H1 (cell line): ENCODE measurements around the gene LSM11. TPM values are rescaled to one million over a fixed set of nuclear protein-coding genes. Genes with fewer than 3 reads are reported as not detected.
A peak's percentile ranks its signal among the peaks of the same experiment; 100 is the strongest.

Experiments used
- CTCF ChIA-PET: fragments of 300-600 bp; sonication (Branson Sonifier 250); formaldehyde crosslinking; loops from one replicate; lab custom pipeline; 2021; ENCODE audit not compliant: partially characterized antibody; lab: Charles Lee
- POLR2A ChIA-PET: fragments of 300-600 bp; sonication (Branson Sonifier 250); formaldehyde crosslinking; loops from one replicate; lab custom pipeline; 2021; ENCODE audit warnings: inconsistent platforms; ENCODE audit not compliant: partially characterized antibody; lab: Charles Lee
- DNase-seq, 2 experiments: peaks; one replicate each; pipeline versions ENCODE4 v3.0.0 to v3.0.0-alpha.2; 2010 to 2022; ENCODE audit warnings: low spot score in 2 of 2, low read depth in 1 of 2, mixed read lengths in 1 of 2
- FAIRE-seq: peaks from 2 replicates; lab custom pipeline; 2011; peaks lifted over from hg19 to GRCh38; lab: Jason Lieb, UNC
- H2AFZ ChIP-seq: 2 replicates; pipeline ENCODE4 v1.8.1; 2012; ENCODE audit warnings: low read length, inconsistent platforms
- H2AK5ac ChIP-seq: 2 replicates; pipeline ENCODE4 v1.6.1; 2013; ENCODE audit warnings: low read depth, low read length
- H2BK120ac ChIP-seq: replicated peaks from 2 replicates; pipeline ENCODE3; 2013; ENCODE audit warnings: low read depth, low read length, inconsistent platforms
- H2BK12ac ChIP-seq: 2 replicates; pipeline ENCODE4 v1.6.1; 2013; ENCODE audit warnings: low read depth, low read length
- H2BK15ac ChIP-seq: 2 replicates; pipeline ENCODE4 v1.6.1; 2013; ENCODE audit warnings: low read length
- H2BK20ac ChIP-seq: 2 replicates; pipeline ENCODE4 v1.6.1; 2013; ENCODE audit warnings: low read length
- H2BK5ac ChIP-seq: 2 replicates; pipeline ENCODE4 v1.6.1; 2013; ENCODE audit warnings: low read depth, low read length
- H3K14ac ChIP-seq: 2 replicates; pipeline ENCODE4 v1.6.1; 2013; ENCODE audit warnings: inconsistent platforms; ENCODE audit not compliant: insufficient read length
- H3K18ac ChIP-seq: 2 replicates; pipeline ENCODE4 v1.6.1; 2013; ENCODE audit warnings: low read length; ENCODE audit errors: extremely low read depth
- H3K23ac ChIP-seq: 2 replicates; pipeline ENCODE4 v1.6.1; 2013; ENCODE audit warnings: inconsistent platforms; ENCODE audit not compliant: insufficient read length
- H3K23me2 ChIP-seq: 2 replicates; pipeline ENCODE4 v1.6.1; 2013; ENCODE audit warnings: low read depth, low read length
- H3K27ac ChIP-seq: 2 replicates; pipeline ENCODE4 v1.6.1; 2011; ENCODE audit warnings: low read depth, low read length, inconsistent platforms
- H3K27me3 ChIP-seq, 4 experiments: replicated peaks in 1 of 4; 1 replicate in 1 of 4; 2 replicates in 3 of 4; pipeline versions ENCODE4 v1.6.1 to v1.8.1; 2011 to 2013; ENCODE audit warnings: low read length in 3 of 4, mild to moderate bottlenecking in 3 of 4, inconsistent platforms in 2 of 4, mixed read lengths in 2 of 4, moderate library complexity in 1 of 4; ENCODE audit not compliant: control insufficient read depth in 3 of 4, insufficient read depth in 3 of 4; ENCODE audit errors: extremely low read depth in 1 of 4
- H3K36me3 ChIP-seq, 4 experiments: 2 replicates each; pipeline versions ENCODE4 v1.6.1 to v1.8.1; 2011 to 2013; ENCODE audit warnings: mild to moderate bottlenecking in 4 of 4, low read length in 3 of 4, moderate library complexity in 2 of 4, control low read depth in 1 of 4, inconsistent platforms in 1 of 4; ENCODE audit not compliant: insufficient read depth in 4 of 4, control insufficient read depth in 2 of 4
- H3K4ac ChIP-seq: replicated peaks from 2 replicates; pipeline ENCODE3; 2013; ENCODE audit warnings: low read length, low read depth, mixed read lengths, inconsistent platforms; ENCODE audit not compliant: insufficient read length
- H3K4me1 ChIP-seq, 4 experiments: replicated peaks in 1 of 4; 1 replicate in 1 of 4; 2 replicates in 3 of 4; pipeline versions ENCODE4 v1.6.1 to v1.8.1; 2011 to 2013; ENCODE audit warnings: low read length in 3 of 4, inconsistent platforms in 2 of 4, mixed read lengths in 1 of 4; ENCODE audit not compliant: insufficient read depth in 4 of 4, control insufficient read depth in 3 of 4
- H3K4me2 ChIP-seq, 2 experiments: 2 replicates each; pipeline versions ENCODE4 v1.6.1 to v1.8.1; 2011 to 2013; ENCODE audit warnings: low read depth in 2 of 2, low read length in 2 of 2, control low read depth in 1 of 2, inconsistent platforms in 1 of 2, mild to moderate bottlenecking in 1 of 2; ENCODE audit not compliant: insufficient read depth in 1 of 2
- H3K4me3 ChIP-seq, 4 experiments: fragments of 200-600, 300-600 bp in 1 of 4; sonication (generic), shearing (Covaris generic), sonication (Bioruptor Twin) in 1 of 4; 2 replicates each; pipeline versions ENCODE4 v1.5.1 to v1.8.1; 2011 to 2016; ENCODE audit warnings: low read length in 4 of 4, low read depth in 3 of 4, control low read depth in 2 of 4, inconsistent platforms in 2 of 4, mild to moderate bottlenecking in 2 of 4, mixed read lengths in 1 of 4, moderate library complexity in 1 of 4; ENCODE audit not compliant: insufficient read depth in 2 of 4; ENCODE audit errors: extremely low read depth in 1 of 4
- H3K56ac ChIP-seq: replicated peaks from 2 replicates; pipeline ENCODE3; 2013; ENCODE audit warnings: low read depth, mild to moderate bottlenecking, mixed read lengths, low read length, inconsistent platforms; ENCODE audit not compliant: insufficient read length
- H3K79me1 ChIP-seq: 2 replicates; pipeline ENCODE4 v1.6.1; 2013; ENCODE audit warnings: low read depth, low read length, control low read depth
- H3K79me2 ChIP-seq, 2 experiments: 2 replicates each; pipeline versions ENCODE4 v1.6.1 to v1.8.1; 2012 to 2013; ENCODE audit warnings: low read length in 2 of 2, mild to moderate bottlenecking in 2 of 2, inconsistent platforms in 1 of 2; ENCODE audit not compliant: insufficient read depth in 2 of 2, control insufficient read depth in 1 of 2
- H3K9ac ChIP-seq, 4 experiments: replicated peaks in 1 of 4; 1 replicate in 1 of 4; 2 replicates in 3 of 4; pipeline versions ENCODE4 v1.6.1 to v1.8.1; 2011 to 2013; ENCODE audit warnings: low read depth in 3 of 4, low read length in 3 of 4, control low read depth in 2 of 4, mild to moderate bottlenecking in 2 of 4, moderate library complexity in 2 of 4, inconsistent platforms in 1 of 4; ENCODE audit errors: extremely low read depth in 1 of 4
- H3K9me3 ChIP-seq, 2 experiments: 2 replicates each; pipeline versions ENCODE4 v1.6.1 to v1.8.1; 2012 to 2013; ENCODE audit warnings: mild to moderate bottlenecking in 2 of 2, moderate library complexity in 2 of 2, control low read depth in 1 of 2, inconsistent platforms in 1 of 2, low read depth in 1 of 2, low read length in 1 of 2, mixed read lengths in 1 of 2; ENCODE audit not compliant: insufficient read depth in 2 of 2
- H4K20me1 ChIP-seq, 2 experiments: replicated peaks in 1 of 2; 2 replicates each; pipeline versions ENCODE3 to v1.8.1; 2011 to 2013; ENCODE audit warnings: inconsistent platforms in 2 of 2, low read length in 2 of 2, mild to moderate bottlenecking in 1 of 2; ENCODE audit not compliant: insufficient read depth in 2 of 2, control insufficient read depth in 1 of 2
- H4K5ac ChIP-seq: 2 replicates; pipeline ENCODE4 v1.6.1; 2013; ENCODE audit warnings: low read length, low read depth, mixed read lengths, inconsistent platforms; ENCODE audit not compliant: insufficient read length
- H4K8ac ChIP-seq: 2 replicates; pipeline ENCODE4 v1.8.0; 2013; ENCODE audit warnings: mild to moderate bottlenecking, moderate library complexity, low read length, inconsistent platforms; ENCODE audit not compliant: insufficient read depth; ENCODE audit errors: extremely low read depth
- H4K91ac ChIP-seq: replicated peaks from 2 replicates; pipeline ENCODE3; 2013; ENCODE audit warnings: low read length, mixed read lengths, inconsistent platforms; ENCODE audit not compliant: insufficient read length
- CREB1 ChIP-seq: IDR thresholded peaks from 2 replicates; pipeline ENCODE4 v1.6.1; 2012; ENCODE audit warnings: inconsistent platforms
- FOSL1 ChIP-seq: IDR thresholded peaks from 2 replicates; pipeline ENCODE4 v1.6.1; 2011; ENCODE audit warnings: mild to moderate bottlenecking, low read depth, low read length, moderate library complexity; ENCODE audit not compliant: insufficient read depth
- GABPA ChIP-seq: IDR thresholded peaks from 2 replicates; pipeline ENCODE4 v1.6.1; 2011; ENCODE audit warnings: mild to moderate bottlenecking, low read length, moderate library complexity, borderline replicate concordance; ENCODE audit not compliant: insufficient read depth
- JUN ChIP-seq: IDR thresholded peaks from 2 replicates; pipeline ENCODE4 v1.6.1; 2011; ENCODE audit warnings: low read depth, mild to moderate bottlenecking, improper control_type of control experiment, low read length
- RXRA ChIP-seq: IDR thresholded peaks from 2 replicates; pipeline ENCODE4 v1.6.1; 2011; ENCODE audit warnings: low read depth, mild to moderate bottlenecking, low read length, moderate library complexity; ENCODE audit not compliant: insufficient read depth
- SAP30 ChIP-seq: fragments of 300-600 bp; sonication (generic); IDR thresholded peaks from 2 replicates; pipeline ENCODE4 v1.7.1; 2012; ENCODE audit warnings: low read length, moderate library complexity, mild to moderate bottlenecking, inconsistent platforms; ENCODE audit not compliant: insufficient read depth, insufficient replicate concordance
- SIRT6 ChIP-seq: IDR thresholded peaks from one replicate; pipeline ENCODE4 v1.7.1; 2012; ENCODE audit warnings: low read length, inconsistent platforms
- SP1 ChIP-seq: IDR thresholded peaks from 2 replicates; pipeline ENCODE4 v1.6.1; 2011; ENCODE audit warnings: low read depth, low read length
- SRF ChIP-seq: IDR thresholded peaks from 2 replicates; pipeline ENCODE4 v1.6.1; 2011; ENCODE audit warnings: mild to moderate bottlenecking, low read depth, low read length, moderate library complexity
- WGBS, 2 experiments: shearing (Covaris generic) in 1 of 2; methylation state at CpG; one replicate each; pipeline versions ENCODE4 v1.1.6 to v1.1.7; 2013 to 2015; ENCODE audit warnings: low lambda C conversion rate in 2 of 2, mixed read lengths in 2 of 2, inconsistent platforms in 1 of 2, low coverage in 1 of 2, missing lambda C conversion rate in 1 of 2; ENCODE audit not compliant: insufficient replicate concordance in 2 of 2, insufficient coverage in 1 of 2, insufficient read length in 1 of 2; ENCODE audit errors: extremely low coverage in 1 of 2, missing lambda C conversion rate in 1 of 2; 5-methylcytosine and 5-hydroxymethylcytosine counted together
- polyA plus RNA-seq, 7 experiments: library from polyadenylated mRNA; depleted of rRNA in 3 of 7; stranded (reverse) in 5 of 7; unstranded in 2 of 7; fragments of >200 nt in 5 of 7; fragments of 200-250 nt in 2 of 7; gene quantifications; 1 replicate in 5 of 7; 2 replicates in 1 of 7; 4 replicates in 1 of 7; pipeline versions ENCODE4 v1.2.1 to v1.2.3, GENCODE V29; 2011 to 2013; ENCODE audit warnings: missing spikeins in 2 of 7, mixed read lengths in 2 of 7
- total RNA-seq: library from RNA; stranded (reverse); fragmentation: NEBNext Ultra II Directional; extraction: Animal tissue kit (Norgen Biotek cat#: 25700); gene quantifications from 2 replicates; pipeline ENCODE4 v1.2.1, GENCODE V29; 2021
- TF ChIP-seq, protein P1 (sequence below): IDR thresholded peaks from 2 replicates; pipeline ENCODE4 v1.6.1; 2012; ENCODE audit warnings: low read length, inconsistent platforms

LSM11 gene
- total and polyA plus RNA-seq, 2 of the 8 experiments (the other 6 are each of a cell fraction or from before 2014, with no cell fraction given) = 1.8 to 3.9 TPM

DNA sequence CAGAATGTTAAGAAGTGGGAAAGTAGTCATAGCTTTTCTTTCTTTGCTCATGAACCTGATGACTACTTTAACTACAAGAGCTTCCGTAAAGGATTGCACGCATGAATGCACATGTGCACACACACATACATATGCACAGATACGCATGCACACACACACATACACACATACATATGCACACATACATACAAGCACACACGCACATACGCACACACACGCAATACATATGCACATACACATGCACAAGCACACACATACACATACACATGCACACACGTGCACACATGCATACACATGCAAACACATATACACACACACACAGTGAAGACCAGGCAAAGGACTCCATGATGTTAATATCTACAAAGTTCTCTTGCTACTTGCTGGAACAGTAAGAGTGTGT is 22.9 kb downstream of the LSM11 start:
- Histone ChIP-seq H2AK5ac (no peak overlapping the region), H3K27me3 (no peaks in the 10 kb centered on the region), H3K23ac (peak overlapping the region; percentile 71), H2BK120ac (no peak overlapping the region), H4K20me1 (peaks cover 0 to 3% of the 10 kb centered on the region in 2 experiments), H2BK12ac (no peak overlapping the region), H3K4me2 (no peak overlapping the region), H3K9ac (peak overlapping the region in 1 of 4 experiments; percentile 25; a peak in 1 of 7 replicates), H4K91ac (no peak overlapping the region), H4K8ac (no peak overlapping the region), H3K79me2 (no peaks in the 10 kb centered on the region), H3K36me3 (no peaks in the 10 kb centered on the region), H2BK15ac (0 out of 2 replicates have a peak overlapping the region, but pooled peaks have one; percentile 89), H3K4me3 (no peak overlapping the region), H4K5ac (no peak overlapping the region), H2AFZ (no peak overlapping the region), H3K4ac (no peak overlapping the region), H3K4me1 (no peaks in the 10 kb centered on the region), H2BK20ac (no peak overlapping the region), H3K79me1 (no peaks in the 10 kb centered on the region), H3K14ac (no peak overlapping the region), H3K23me2 (no peaks in the 10 kb centered on the region), H3K27ac (no peak overlapping the region), H3K9me3 (no peaks in the 10 kb centered on the region), H3K56ac (no peak overlapping the region), H3K18ac (no peak overlapping the region), H2BK5ac (no peak overlapping the region)
- WGBS, 2 experiments = 93% methylated on average over 7 of the region's 7 CpGs; no CpG with 5 or more reads in 1 of the 2 experiments
- POLR2A ChIA-PET = no interaction called here
- DNase-seq (no peak), FAIRE-seq (no peak)
- CTCF ChIA-PET = interaction anchor here (1.1 to 1.5 kb wide), 2 partner anchors 24 to 229 kb away, joined by 4 read pairs; no protein-coding TSS in a partner anchor
- TF ChIP-seq RXRA (no peak), JUN (no peak), CREB1 (no peak), GABPA (no peak), SRF (no peak), SAP30 (no peak), SP1 (no peak), SIRT6 (no peak), FOSL1 (no peak)
- TF ChIP-seq, protein P1, sequence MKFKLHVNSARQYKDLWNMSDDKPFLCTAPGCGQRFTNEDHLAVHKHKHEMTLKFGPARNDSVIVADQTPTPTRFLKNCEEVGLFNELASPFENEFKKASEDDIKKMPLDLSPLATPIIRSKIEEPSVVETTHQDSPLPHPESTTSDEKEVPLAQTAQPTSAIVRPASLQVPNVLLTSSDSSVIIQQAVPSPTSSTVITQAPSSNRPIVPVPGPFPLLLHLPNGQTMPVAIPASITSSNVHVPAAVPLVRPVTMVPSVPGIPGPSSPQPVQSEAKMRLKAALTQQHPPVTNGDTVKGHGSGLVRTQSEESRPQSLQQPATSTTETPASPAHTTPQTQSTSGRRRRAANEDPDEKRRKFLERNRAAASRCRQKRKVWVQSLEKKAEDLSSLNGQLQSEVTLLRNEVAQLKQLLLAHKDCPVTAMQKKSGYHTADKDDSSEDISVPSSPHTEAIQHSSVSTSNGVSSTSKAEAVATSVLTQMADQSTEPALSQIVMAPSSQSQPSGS = no peak
